NCI-H2081 treated with DMSO at 0.1 percent for 48 hours (cell line): ENCODE results near the gene GAPDHS.

Experiments used
- DNase-seq: peaks from one replicate; lab custom pipeline; 2025; lab: John Stamatoyannopoulos, UW

GAPDHS gene

DNA sequence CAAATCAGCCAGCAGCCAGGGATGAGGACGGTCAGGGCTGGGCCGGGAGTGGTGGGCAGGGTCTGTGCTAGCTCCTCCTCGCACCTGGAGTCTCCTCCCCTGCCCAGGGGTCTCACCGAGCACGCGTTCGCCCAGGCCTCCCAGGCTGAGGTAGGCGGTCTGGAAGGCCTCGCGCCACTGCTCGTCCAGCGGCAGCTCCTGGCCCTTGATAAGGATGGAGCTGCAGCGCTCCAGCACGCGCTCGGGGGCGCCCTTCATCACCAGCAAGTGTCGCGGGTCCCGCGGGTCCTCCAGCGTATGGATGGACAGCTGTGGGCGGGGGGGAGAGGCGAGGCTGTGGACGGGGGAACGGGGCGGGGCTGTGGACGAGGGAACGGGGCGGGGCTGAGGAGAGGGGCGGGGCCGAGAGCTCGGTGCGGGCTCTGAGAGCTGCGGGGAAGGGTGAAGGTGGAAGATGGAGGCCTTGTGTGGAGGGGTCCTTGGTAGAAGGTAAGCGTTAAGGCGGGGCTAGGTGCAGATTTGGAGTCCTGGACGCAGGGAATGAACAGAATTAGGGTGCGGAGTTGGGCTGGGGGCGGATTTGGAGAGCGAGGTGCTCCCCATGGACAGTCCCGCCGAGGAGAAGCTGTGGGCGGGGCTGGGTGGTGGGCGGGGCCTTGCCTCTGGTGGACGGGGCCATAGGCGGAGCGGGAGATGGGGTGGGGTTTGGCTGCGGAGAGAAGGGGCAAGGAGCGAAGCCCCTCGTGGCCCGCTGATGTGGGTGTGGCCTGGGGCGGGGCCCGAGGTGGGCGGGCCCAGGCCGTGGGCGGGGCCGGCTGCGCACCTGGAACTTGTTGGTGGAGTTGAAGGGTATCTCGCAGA lies 24.5 kb downstream of the GAPDHS start:
- DNase-seq, result no peak

DNA sequence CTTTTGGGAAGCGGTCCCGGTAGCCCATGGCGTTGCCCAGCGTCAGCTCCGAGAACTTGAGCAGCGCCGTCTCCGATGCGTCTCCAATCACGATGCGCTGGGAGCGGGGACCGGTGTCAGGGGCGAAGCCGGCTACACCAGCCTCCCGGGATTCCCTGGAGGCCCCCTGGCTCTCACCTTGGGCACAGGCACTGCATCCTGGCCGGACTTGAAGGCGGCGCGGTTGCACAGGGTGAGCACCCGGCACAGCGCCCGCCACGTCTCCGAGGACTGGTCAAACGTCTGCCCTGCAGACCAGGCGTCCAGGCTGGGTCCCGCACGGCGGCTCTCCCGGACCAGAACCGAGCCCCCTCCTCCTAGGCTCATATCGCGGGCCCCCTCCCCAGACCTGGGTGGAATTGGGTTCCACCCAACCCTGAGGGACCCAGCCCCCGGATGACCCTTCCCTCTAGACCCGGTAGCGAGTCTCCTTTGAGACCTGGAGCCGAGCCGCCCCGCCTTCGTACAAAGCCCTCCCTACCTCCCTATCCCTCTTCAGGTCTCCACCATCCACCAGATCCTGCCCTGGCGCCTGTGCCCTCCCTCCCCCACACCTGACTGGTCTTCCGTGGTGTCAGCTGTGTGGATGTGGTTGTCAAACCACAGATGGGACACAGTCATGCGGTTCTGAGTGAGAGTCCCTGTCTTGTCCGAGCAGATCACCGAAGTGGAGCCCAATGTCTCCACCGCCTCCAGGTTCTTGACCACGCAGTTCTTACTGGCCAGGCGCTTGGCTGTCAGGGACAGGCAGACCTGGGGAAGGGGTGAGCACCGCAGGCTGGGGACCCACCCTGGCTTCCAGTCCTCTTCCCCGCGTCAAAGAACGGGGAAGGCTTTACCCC lies 25.4 kb downstream of the GAPDHS start:
- no peak for DNase-seq

DNA sequence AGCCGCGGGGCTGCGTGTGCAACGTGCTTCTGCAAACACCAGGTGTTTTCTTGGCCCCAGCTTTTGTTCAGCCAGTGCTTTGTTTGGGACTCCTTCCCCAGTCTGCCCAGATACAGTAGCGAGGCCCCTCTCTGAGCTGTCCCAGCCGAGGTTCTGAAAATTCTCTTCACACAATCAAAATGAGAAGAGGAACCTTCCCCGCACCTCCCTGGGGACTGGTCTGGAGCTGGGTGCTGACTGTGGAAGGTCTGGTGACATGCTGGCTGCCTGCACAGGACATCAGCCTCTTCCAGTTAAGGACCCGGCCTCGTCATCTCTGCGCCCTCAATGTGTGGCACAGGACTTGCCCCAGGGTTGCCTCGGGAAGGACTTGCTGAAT lies 26.0 kb downstream of the GAPDHS start:
- DNase-seq, result no peak

DNA sequence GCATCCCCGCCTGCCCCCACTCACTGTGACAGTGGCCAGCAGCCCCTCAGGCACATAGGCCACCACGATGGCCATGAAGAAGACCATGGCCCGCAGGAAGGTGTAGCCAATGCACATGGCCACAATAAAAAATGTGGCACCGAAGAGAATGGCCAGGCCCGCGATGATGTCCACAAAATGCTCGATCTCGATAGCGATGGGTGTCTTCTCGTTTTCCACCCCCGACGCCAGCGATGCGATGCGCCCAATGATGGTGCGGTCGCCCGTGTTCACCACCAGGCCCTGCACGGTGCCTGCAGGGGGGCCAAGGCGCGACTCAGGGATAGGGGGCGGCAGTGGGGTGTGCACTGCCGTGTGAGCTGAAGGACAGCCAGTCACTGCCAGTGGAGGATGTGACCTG lies 26.5 kb downstream of the GAPDHS start:
- DNase-seq, result no peak

DNA sequence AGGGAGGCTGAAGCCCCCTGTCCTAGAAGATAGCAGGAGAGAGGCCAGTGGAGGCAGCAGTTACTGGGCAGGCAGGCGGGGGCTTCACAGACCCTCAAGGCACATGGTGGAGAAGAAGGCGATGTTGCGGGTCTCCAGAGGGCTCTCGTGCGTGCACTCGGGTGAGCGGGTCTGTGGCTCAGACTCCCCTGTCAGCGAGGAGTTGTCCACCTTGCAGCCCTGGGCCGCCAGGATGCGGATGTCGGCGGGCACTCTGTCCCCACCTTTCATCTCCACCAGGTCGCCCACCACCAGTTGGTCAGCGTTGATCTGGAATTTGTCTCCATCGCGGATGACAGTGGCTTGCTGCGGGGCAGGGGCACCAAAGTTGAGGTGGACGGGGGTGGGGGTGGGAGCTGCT lies 27.0 kb downstream of the GAPDHS start:
- no peak for DNase-seq

DNA sequence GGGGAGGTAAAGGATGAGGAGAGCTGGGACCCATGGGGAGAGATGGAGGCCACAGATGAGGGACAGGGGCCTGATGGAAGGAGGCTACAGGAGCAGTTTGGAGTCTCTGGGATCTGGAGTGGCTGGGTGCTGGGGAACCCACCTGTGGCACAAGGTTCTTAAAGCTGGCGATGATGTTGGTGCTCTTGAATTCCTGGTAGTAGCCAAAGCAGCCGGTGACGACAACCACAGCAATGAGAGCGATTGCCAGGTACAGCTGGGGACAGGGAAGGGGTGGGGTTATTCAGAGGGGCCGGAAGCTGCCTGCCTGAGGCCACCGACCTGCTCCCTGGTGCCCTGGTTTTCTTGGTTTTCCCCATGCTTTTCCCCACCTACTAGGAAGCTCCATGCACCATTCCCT lies 27.4 kb downstream of the GAPDHS start:
- no peak for DNase-seq

DNA sequence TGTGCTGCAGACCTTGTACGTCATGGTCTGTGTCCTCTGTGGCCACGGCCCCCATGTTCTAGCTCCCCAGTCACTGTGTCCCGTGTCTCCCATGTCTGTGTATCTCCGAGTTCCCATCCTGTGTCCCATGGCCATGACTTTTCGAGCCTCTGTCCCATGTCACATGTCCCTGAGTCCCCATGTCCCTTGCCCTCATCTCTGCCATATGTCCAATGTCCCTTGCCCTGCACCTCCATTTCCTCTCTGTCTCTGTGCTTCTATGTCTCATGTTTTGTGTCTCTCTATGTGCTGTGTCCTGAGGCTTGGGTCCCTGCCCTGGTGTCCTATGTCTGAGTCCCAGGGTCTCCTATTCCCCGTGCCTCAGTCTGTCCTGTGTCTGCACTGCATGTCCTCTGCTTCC lies 28.2 kb downstream of the GAPDHS start:
- DNase-seq, result no peak

DNA sequence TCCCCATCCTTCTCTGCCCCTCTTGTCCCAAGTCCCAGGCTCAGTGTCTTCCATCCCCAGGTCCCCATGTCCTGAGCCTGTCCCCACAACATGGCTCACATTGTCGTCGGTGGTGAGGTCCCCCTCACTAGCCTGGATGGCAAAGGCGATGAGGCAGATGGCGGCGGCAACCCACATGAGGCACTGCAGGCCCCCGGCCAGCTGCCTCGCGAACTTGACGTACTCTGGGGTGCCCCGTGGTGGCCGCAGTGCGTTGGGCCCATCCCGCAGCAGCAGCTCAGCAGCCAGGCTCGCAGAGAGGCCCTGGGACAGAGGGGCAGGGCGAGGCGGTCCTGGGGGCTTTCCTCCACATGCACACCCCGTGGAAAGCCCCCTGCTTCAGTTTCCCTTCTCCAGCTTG lies 29.1 kb downstream of the GAPDHS start:
- DNase-seq, result no peak

DNA sequence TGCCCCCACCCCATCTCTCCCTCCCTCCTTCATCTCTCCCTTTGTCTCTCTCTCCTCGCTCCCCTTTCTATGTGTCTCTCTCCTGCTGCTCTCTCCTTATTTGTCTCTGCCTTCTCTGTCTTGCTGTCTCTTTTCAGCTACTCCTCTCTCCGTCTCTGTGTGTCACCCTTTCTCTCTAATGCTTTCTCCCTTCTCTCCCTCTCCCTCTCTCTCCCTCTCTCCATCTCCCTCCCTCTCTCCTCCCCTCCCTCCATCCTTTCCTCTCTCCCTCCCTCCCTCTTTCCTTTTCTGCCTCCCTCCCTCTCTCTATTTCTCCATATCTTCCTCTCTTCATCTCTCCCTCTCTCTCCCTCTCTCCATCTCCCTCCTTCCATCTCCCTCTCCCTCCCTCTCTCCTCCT lies 29.5 kb downstream of the GAPDHS start:
- DNase-seq, result no peak

DNA sequence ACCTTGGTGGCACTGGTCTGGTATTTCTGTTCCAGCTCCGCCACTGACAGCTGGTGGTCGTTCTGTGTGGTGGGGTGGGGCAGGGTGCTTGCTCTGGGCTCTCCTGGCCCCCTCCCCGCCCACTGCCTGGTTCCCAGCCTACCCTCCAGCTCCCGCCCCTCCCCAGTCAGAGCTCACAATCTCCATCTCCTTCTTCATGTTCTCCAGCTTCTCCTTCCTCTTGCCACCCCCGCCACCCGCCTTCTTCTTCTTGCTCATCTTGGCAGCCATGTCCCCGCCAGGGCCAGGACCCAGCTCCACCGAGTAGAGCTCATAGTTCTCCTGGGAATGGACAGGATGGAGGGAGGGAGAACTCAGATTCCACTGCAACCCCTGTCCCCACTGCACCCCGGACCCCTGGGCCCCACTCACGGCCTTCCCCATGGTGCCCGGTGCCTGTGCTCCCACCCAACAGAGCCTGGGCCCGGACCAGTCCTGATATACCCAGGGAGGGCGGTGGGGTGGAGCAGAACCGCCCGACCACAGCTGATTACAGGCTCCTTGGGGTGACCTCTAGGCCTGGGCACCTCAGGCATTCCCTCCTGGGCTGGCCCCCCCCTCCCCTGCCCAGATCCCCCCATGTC lies 30.1 kb downstream of the GAPDHS start, which contains the start of gene ATP4A:
Gene ATP4A, minus strand, starts transcription at position 452 of the 623 bp plus-strand sequence. Its CDS starts 29 bp downstream, at position 423.
- DNase-seq, result no peak

DNA sequence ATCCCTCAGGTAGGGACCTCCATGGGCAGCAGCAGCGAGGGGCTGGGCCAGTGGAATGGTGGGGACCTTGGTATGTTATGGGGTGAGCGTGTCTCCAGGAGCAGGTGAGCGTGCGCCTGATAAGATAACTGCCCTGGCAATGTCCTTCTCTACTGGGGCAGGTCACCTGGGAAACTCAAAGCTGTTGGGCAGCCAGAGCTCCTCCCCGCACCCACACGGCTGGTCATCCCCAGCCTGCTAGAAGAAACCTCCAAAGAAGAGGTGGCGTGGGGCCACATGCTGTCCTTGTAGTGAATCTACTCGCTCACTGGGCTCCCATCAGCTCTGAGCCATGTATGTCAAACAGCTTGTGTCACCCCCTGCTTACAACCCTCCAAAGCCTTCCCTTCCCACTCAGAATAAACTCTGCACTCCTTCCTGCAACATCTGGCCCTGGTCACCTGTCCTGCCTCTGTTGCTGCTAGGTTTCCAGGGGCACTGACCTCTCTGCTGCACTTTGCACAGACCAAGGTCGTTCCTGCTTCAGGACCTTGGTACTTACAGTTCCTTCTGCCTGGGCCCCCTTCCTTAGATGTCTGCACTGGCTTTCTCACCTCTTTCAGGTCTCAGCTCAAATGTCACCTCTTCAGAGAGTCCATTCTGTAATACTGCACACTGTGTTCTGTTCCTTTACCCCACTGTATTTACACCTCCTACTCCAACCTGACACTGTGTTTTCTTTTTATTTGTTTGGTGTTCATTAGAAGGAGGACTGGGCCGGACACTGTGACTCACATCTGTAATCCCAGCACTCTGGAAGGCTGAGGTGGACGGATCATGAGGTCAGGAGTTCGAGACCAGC lies 32.0 kb downstream of the GAPDHS start:
- DNase-seq, result no peak

DNA sequence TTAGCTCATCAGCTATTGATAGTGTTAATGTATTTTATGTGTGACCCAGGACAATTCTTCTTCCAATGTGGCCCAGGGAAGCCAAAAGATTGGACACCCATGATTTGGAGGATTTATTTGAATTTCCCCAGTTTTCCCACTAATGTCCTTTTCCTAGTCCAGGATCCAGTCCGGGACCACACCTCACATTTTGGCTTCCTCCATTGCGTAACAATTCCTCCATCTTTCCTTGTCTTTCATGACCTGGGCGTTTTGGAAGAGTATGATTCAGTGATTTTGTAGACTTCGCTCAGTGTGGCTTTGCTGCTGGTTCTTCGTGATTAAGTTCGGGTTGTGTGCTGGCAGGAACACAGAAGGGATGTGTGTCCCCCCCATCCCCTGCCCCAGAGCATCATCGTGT lies 33.5 kb downstream of the GAPDHS start:
- DNase-seq, result no peak

DNA sequence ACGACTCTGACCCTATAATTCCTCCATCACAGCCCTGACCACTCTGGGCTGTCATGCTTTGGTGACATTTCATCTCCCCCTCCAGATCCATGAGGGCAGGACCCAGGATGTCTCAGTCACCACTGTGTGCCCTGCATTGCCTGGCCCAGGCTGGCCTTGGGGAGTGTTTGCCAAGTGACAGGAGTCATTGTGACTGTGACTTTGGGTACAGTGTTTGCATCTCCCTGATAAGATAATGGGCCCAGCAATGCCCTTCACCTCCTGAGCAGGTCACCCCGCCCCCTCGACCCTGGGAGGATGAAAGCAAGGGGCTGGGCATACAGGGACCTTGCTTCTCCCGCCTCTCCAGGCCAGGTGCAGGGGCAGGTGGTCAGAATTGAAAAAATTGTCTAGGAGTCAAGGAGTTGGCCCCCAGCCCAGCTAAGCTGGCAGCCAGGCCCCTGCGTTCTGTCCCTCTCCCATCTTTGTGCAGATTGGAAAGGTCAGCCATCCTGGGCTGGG lies 36.1 kb downstream of the GAPDHS start:
- no peak for DNase-seq

DNA sequence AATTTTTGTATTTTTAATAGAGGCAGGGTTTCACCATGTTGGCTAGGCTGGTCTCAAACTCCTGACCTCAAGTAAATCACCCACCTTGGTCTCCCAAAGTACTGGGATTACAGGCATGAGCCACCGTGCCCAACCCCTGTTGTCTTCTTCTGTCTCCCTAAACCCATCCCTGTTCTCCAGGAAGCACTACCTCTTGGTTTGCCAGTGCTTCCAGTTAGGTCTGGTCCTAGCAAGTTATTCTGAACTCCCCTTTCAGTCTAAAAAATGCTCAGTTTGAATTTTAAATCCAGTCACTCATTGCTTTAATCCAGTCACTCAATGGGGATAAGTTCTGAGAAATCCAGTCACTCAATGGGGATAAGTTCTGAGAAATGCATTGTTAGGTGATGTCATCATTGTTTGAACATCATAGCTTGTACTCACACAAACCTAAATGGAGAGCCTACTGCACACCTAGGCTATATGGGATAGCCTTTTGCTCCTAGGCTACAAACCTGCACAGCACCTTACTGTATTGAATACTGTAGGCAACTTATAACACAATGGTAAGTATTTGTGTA lies 38.2 kb downstream of the GAPDHS start:
- no peak for DNase-seq

DNA sequence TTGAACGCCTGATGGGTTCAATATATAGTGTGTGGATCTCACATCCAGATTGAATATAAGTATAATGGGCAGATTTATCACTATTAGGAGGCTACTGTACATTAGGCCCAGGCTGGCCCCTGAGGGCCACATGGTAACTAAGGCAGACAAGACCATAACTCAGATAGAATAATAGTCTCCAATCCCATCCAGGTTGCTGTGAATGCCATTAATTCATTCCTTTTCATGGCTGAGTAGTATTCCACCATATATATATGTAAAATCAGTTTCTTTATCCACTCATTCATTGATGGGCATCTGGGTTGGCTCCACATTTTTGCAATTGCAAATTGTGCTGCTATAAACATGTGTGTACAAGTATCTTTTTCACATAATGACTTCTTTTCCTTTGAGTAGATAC lies 44.7 kb downstream of the GAPDHS start:
- no peak for DNase-seq

DNA sequence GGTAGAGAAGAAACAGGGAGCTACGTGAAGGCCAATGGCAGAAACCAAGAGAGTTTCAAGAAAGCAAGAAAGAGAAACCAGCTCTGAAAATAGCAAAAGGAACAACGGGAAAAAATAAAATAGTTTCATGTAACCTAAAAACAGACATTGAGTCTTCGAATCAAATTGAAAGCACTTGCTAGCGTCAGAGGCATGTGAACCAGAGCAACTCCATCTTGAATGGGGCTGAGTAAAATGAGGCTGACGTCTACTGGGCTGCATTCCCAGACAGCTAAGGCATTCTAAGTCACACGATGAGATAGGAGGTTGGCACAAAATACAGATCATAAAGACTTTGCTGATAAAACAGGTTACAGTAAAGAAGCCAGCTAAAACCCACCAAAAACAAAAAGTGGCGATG lies 45.5 kb downstream of the GAPDHS start:
- DNase-seq, result no peak

DNA sequence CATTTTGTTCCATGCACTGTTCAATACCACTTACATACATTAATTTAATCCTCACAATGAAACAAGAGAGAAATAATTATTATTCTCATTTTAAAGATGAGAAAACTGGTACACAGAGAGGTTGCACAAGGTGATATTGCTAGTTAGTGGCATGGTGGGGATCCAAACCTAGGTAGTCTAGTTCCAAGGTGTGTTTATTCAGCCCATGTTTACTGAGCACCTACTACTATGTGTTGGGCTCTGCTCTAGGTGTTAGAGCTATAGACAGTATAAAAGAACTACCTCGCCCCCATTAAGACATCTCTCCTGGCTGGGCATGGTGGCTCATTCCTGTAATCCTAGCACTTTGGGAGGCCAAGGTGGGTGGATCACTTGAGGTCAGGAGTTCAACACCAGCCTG lies 49.5 kb downstream of the GAPDHS start:
- no peak for DNase-seq

DNA sequence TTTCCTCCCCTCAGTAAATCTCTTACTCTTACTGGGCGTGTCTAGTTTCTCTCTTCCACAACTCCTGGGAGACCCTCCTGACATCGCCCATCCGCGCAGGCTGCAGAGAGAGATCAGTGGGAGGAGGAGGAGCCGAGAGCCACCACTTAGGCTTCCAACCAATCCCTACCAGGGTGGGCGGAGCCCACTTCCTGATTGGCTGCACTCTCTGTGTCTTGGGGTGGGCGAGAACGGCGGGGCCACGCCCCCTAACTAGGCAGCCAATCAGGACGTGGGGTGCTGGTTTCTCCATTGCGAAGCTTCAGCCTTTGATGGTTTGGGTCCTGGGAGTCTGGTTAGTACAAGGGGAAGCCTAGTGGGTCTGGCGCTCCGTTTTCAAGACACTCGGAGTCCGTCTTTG lies 52.6 kb downstream of the GAPDHS start, which contains the start of gene PMIS2:
Gene PMIS2, plus strand, starts transcription at position 326 of the 400 bp plus-strand sequence. CDS start 87 bp downstream, outside the sequence.
- no peak for DNase-seq

DNA sequence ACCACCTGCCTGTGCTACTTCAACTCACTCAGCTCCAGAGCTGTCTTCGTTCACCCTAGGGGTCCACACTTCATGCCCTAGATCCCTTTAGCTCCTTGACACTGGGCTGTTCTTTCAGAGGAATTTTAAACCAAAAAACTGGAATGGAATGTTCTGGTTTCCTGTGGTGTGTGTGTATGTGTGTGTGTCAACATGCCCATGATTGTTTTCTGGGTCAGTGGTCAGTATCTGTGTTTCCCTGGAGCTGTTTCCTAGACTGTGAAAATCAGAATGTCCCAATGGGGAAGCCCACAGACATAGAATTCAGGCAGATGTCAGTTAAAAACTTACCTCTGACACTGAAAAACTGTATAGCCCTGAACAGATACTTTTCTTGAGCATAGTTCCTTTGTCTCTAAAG lies 54.1 kb downstream of the GAPDHS start:
- no peak for DNase-seq

DNA sequence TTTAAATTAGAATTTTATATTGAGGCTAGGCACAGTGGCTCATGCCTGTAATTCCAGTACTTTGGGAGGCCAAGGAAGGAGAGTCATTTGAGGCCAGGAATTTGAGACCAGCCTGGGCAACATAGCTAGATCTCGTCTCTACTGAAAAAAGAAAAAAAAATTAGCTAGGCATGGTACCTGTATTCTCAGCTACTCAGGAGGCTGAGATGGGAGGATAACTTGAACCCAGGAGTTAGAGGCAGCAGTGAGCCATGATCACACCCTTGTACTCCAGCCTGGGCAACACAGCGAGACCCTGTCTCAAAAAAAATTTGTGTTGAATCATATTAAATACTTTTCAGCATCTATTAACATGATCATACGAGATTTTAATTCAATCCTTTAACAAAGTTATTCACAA lies 57.6 kb downstream of the GAPDHS start:
- no peak for DNase-seq

DNA sequence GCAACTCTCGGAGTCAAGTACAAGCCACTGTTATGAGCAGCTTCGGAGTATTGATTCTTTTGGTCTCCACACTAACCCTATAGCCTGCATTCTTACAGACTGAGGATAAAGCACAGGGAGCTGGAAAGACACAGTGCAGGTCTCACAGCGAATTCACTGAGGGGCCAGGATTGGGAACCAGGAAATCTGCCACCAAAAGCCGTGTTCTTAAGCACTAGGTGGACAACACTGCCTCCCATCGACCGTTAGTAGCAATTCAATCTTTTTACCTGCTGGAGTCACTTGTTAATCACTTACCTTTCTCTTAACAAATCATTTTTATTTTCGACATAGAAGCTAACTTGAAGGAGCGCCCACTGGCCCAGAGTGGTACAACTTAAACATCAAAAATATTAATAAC lies 59.0 kb downstream of the GAPDHS start:
- no peak for DNase-seq
